Activated T-cell treated with anti-CD3 and anti-CD28 coated beads, Interleukin-2, amount 50 U/mL, for 48 hours (primary cell): ENCODE results near the gene ADAMTS6.

Source experiments
- DNase-seq, 2 experiments: peaks; one replicate each; pipeline ENCODE4 v3.0.0-alpha.2; 2020

Gene ADAMTS6

DNA sequence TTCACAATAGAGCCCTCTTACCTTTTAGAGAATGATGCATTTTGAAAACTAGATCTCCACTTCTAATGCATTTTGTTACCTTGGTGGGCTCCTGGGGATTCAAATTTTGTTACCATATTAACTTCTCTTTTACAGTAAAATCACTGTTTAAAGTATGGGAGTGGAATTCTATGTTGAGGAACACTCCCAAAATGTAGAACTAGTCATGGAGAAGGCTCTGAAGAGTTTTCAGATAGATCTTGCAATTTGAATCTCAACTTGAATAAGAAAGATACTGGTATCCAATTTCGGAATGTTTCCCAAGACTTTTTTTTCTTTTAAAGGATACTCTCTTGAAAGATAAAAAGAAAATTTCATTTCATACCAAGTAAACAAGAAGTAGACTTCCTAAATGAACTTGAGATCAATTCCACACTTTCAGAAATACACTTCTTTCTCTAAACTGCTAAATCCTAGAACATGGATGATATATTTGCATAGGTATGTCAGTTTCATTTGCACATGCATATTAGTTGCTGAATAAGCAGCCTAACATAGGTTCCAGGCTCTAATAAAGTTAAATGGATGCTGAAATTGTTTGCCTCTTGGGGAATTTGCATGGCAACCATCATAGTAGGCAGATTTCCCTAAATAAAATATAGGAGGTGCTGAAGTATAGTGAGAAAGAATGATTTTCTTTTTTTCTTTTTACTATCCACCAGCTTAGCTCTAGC is 205.4 kb downstream of the ADAMTS6 start:
- DNase-seq: no peak

- DNase-seq: no peak
Observed at GRCh38 chr5:65271906-65272305, 209.8 kb downstream of the ADAMTS6 start.

- no peak for DNase-seq
Observed at GRCh38 chr5:65268525-65268924, 213.2 kb downstream of the ADAMTS6 start.

DNA sequence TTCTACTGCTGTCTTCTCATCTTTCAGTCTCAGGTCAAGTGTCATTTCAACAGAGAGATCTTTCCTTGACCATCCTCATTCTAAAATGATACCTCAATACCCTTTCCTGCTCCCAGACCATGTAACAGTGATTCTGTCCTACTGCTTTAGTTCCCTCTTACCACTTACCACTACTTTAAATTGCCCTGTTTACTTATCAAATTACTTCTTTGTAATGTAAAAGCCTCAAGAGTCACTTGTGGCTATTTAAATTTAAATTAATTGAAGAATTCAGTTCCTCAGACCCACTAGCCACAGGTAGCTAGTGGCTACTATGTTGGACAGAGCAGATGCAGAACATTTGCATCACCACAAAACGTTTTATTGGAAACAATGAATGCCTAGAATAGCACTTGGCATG is 217.3 kb downstream of the ADAMTS6 start:
- DNase-seq: no peak

GRCh38 chr5:65263321-65263720 is 218.4 kb downstream of the ADAMTS6 start:
- no peak for DNase-seq

DNA sequence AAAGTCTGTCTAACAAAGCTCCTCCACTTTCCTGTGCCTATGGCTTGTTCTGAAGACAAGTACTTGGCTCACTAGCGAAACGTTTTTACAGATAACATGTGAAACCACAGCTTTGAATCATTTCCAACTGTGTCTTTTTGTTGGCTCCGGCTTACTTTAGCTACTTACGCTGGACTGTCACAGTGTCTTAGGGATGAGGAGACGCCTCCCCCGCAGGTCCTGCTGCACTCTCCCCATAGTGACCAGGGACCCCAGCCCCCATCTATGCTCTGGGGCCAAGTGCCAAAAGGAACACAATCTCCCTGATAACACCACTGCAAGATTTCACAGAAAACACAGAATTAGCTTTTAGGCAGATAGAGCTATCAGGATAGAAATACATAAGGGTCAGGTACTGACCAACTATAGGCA is 219.1 kb downstream of the ADAMTS6 start:
- DNase-seq: no peak

DNA sequence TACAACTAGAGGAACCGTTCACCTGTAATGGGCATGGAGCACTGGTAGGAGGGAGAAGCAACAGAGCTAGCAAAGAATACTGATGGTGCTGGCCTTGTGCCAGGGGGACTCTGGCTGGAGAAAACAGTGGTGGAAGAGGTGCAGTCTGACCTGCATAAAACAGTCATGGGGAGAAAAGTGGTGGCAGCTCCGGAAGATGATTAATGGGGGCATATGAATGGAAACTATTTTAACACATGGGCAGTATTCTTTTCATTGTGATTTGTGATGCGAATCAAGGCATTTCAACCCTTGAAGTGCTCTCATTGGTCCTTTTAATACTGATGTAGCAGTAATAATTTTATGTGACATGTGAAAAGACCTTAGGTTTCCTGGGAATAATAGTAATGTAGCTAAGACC is 219.6 kb downstream of the ADAMTS6 start:
- no peak for DNase-seq

DNA sequence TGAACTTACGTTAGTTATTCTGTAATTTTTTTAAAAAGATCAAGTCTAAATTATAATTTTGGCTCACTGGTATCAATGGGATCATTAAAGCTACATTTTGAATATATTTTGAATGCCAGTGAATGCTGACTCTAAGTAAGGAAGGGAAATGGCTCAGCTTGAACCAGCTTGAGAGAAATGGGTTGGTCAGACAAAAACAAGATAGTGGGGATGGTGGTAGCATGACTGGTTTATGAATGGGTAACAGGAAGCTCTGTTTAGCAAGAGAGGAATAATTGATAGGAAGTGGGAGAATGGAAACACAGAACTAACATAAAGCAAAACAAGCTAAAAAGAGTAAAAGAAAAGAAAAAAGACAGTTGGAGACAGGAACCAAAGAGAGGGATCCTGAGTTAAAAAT is 220.2 kb downstream of the ADAMTS6 start:
- no peak for DNase-seq

DNA sequence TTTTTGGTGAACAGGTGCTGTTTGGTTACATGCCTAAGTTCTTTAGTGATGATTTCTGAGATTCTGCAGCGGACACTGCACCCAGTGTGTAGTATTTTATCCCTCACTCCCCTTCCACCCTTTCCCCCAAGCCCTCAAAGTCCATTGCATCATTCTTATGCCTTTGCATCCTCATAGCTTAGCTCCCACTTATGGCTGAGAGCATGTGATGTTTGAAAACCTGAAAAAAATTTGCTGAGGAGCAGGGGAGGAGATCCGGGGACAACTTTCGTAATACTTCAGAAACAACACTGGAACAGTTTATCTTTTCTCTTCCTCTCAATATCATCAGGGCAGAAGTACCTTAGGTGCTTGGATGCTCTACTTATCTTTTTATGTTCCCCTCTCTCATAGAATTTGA is 226.4 kb downstream of the ADAMTS6 start:
- DNase-seq: no peak

- DNase-seq: no peak
Observed at GRCh38 chr5:65252977-65253376, 228.7 kb downstream of the ADAMTS6 start.

DNA sequence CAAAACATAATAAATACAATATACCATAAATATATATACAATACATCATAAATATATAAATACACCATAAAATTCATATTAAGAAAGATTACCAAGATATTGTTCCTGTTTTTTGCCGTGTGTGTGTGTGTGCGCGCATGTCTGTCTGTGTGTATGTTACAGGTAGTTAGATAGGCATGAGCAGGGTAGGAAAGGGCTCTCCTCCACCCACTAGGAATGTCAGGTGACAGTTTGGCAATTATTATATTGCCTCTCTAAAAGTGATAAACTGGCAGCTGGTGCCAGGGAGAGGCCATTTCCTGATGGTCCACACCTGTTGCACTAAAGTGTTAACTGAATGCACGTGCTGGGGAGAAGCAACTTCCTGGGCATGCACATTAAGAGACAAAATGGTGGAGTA is 232.8 kb downstream of the ADAMTS6 start:
- DNase-seq: no peak

- DNase-seq: no peak
Observed at GRCh38 chr5:65247594-65247993, 234.1 kb downstream of the ADAMTS6 start.

DNA sequence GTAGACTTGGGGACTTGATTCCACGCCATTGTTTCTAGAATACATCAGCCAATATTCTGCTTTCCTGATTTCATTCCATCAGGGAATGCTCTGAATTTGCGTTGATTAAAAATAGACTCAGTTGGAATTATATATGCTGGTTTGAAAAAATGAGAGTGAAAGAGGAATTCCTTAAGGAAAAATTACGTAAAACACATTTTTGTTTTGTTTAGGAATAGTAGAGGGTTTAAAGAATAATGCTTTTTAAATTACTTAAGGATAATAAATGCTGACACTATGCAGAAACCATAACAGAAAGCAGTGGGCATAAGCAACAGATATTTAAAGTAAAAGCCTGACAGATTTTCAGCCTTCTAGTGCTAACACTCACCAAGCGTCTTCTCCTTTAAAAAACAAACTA is 235.0 kb downstream of the ADAMTS6 start:
- no peak for DNase-seq

DNA sequence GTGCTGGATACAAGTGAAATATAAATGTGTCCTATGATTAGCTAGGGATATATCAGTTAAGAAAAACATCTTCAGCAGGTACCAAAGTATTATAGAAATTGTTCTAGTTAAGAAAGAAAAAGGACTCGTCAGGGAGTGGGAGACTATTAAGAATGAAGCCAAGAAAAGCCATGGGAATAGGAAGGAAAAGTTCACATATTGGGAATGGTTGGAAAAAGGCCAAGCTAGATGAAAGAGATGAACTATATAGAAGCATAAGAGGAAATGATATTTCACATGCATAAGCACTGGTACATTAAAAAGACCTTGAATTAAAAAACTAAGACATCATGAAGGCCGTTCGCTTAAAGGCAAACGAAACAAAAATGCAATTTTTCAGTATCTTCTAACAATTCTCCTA is 237.7 kb downstream of the ADAMTS6 start:
- no peak for DNase-seq

DNA sequence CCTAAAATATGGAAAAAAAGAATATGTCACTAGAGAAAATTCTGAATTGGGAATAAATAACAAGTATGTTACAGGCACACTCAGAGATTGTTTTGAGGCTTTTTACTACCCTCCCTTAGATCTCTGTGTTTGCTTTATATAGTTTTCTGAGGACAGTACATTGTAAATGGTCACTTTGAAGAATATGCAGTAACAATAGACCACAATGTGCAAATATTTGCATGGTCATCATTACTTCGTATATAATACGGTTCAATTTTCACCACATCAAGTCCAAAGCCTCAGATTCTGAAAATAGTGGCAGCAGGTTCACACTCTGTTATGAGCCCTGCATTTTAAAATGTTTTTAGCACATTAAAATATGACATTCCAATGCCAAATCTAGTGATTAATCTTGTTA is 238.6 kb downstream of the ADAMTS6 start:
- DNase-seq: no peak

GRCh38 chr5:65229841-65230240 is 251.9 kb downstream of the ADAMTS6 start:
- DNase-seq: no peak

GRCh38 chr5:65213921-65214525 is 267.7 kb downstream of the ADAMTS6 start:
- no peak for DNase-seq

DNA sequence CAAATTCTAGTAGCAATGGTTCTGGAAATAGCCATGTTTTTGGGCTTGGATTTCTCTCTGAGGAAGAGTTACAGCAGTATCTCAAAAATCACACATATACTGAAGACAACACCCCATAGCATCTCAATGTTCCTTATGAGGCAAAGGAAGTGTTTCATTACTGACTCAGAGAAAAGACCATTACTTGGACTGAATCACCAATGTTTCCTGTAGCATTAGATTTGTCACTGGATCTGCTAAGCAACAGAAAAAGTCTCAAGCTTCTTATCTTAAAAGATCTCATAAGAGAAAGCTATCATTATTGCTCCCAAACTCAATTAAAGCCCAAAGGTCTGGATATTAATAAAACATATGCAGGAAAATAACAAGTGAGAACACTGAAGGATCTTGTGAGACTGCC is 272.4 kb downstream of the ADAMTS6 start:
- DNase-seq: no peak

GRCh38 chr5:65204966-65205365 is 276.8 kb downstream of the ADAMTS6 start:
- DNase-seq: no peak

GRCh38 chr5:65203746-65204145 is 278.0 kb downstream of the ADAMTS6 start:
- DNase-seq: no peak

GRCh38 chr5:65199993-65200675 is 281.6 kb downstream of the ADAMTS6 start:
- no peak for DNase-seq

- no peak for DNase-seq
Observed at GRCh38 chr5:65198456-65199120, 283.1 kb downstream of the ADAMTS6 start.

GRCh38 chr5:65197531-65198455 is 283.9 kb downstream of the ADAMTS6 start:
- no peak for DNase-seq
